Kidney epithelial cell (primary cell): Measurements from ENCODE around the gene ZKSCAN1. TPM values are rescaled to one million over a fixed set of nuclear protein-coding genes. Genes with fewer than 3 reads are reported as not detected.
"Not testable (repeated sequence)": the region's sequence is repeated elsewhere in the genome, so short reads cannot be mapped to it uniquely, and the experiment has no call there.

Experiments used
- DNase-seq: peaks from one replicate; pipeline ENCODE4 v3.0.0-alpha.2; 2010; ENCODE audit warnings: low read depth
- H3K27me3 ChIP-seq: 2 replicates; pipeline ENCODE4 v1.6.0; 2011; ENCODE audit warnings: low read length; ENCODE audit not compliant: control insufficient read depth, insufficient read depth
- H3K36me3 ChIP-seq: 2 replicates; pipeline ENCODE4 v1.5.1; 2011; ENCODE audit warnings: low read length; ENCODE audit not compliant: control insufficient read depth, insufficient read depth
- H3K4me3 ChIP-seq: 2 replicates; pipeline ENCODE4 v1.5.1; 2011; ENCODE audit warnings: low read depth, mild to moderate bottlenecking, control low read depth, low read length
- CTCF ChIP-seq: IDR thresholded peaks from 2 replicates; pipeline ENCODE4 v1.5.1; 2011; ENCODE audit warnings: mild to moderate bottlenecking, moderate library complexity, low read length, control low read depth, inconsistent platforms; ENCODE audit not compliant: insufficient read depth, poor library complexity, severe bottlenecking
- total RNA-seq: library from RNA; depleted of rRNA; stranded (reverse); fragments of >200 nt; gene quantifications from 2 replicates; pipeline ENCODE4 v1.2.3, GENCODE V29; 2015

ZKSCAN1 gene
- total RNA-seq, 1 donor from 2014 or later, result 40.3 TPM

GRCh38 chr7:100008525-100008924 lies 6.9 kb upstream of the ZKSCAN1 start:
- Histone ChIP-seq H3K36me3 (no peaks in the 10 kb centered on the region), H3K27me3 (no peaks in the 10 kb centered on the region), H3K4me3 (no peak overlapping the region)
- DNase-seq, result no peak
- TF ChIP-seq CTCF, result no peak

GRCh38 chr7:100009952-100010351 lies 5.4 kb upstream of the ZKSCAN1 start:
- not testable (repeated sequence) for H3K4me3 ChIP-seq

GRCh38 chr7:100010901-100011300 lies 4.5 kb upstream of the ZKSCAN1 start:
- no peaks in the 10 kb centered on the region for H3K36me3 ChIP-seq
- H3K27me3 ChIP-seq, result no peaks in the 10 kb centered on the region
- no peak overlapping the region for H3K4me3 ChIP-seq
- no peak for TF ChIP-seq CTCF
- DNase-seq, result no peak

More at GRCh38 chr7:100009952-100010351, 5.4 kb upstream of the ZKSCAN1 start:
- H3K36me3 ChIP-seq, DNase-seq, H3K27me3 ChIP-seq: not testable (repeated sequence)

GRCh38 chr7:100011516-100011915 lies 3.9 kb upstream of the ZKSCAN1 start:
- Histone ChIP-seq H3K36me3 (no peaks in the 10 kb centered on the region), H3K27me3 (no peaks in the 10 kb centered on the region), H3K4me3 (no peak overlapping the region)
- no peak for DNase-seq
- no peak for TF ChIP-seq CTCF

- H3K4me3 ChIP-seq, DNase-seq, H3K27me3 ChIP-seq, H3K36me3 ChIP-seq: not testable (repeated sequence)
Measured at GRCh38 chr7:100012385-100013327, 2.7 kb upstream of the ZKSCAN1 start.

- no peaks in the 10 kb centered on the region for H3K27me3 ChIP-seq
- no peak for TF ChIP-seq CTCF
- H3K4me3 ChIP-seq, result no peak overlapping the region
- no peaks in the 10 kb centered on the region for H3K36me3 ChIP-seq
- DNase-seq, result no peak
Measured at GRCh38 chr7:100013328-100013676, 2.1 kb upstream of the ZKSCAN1 start.
